H1 (cell line): Measurements from ENCODE around the gene PTBP3. TPM values are rescaled to one million over a fixed set of nuclear protein-coding genes. Genes with fewer than 3 reads are reported as not detected.
A peak's percentile ranks its signal among the peaks of the same experiment; 100 is the strongest.

Experiments
- CTCF ChIA-PET: fragments of 300-600 bp; sonication (Branson Sonifier 250); formaldehyde crosslinking; loops from one replicate; lab custom pipeline; 2021; ENCODE audit not compliant: partially characterized antibody; lab: Charles Lee
- POLR2A ChIA-PET: fragments of 300-600 bp; sonication (Branson Sonifier 250); formaldehyde crosslinking; loops from one replicate; lab custom pipeline; 2021; ENCODE audit warnings: inconsistent platforms; ENCODE audit not compliant: partially characterized antibody; lab: Charles Lee
- DNase-seq, 2 experiments: peaks; one replicate each; pipeline versions ENCODE4 v3.0.0 to v3.0.0-alpha.2; 2010 to 2022; ENCODE audit warnings: low spot score in 2 of 2, low read depth in 1 of 2, mixed read lengths in 1 of 2
- FAIRE-seq: peaks from 2 replicates; lab custom pipeline; 2011; peaks lifted over from hg19 to GRCh38; lab: Jason Lieb, UNC
- H2AFZ ChIP-seq: 2 replicates; pipeline ENCODE4 v1.8.1; 2012; ENCODE audit warnings: low read length, inconsistent platforms
- H2AK5ac ChIP-seq: 2 replicates; pipeline ENCODE4 v1.6.1; 2013; ENCODE audit warnings: low read depth, low read length
- H2BK120ac ChIP-seq: replicated peaks from 2 replicates; pipeline ENCODE3; 2013; ENCODE audit warnings: low read depth, low read length, inconsistent platforms
- H2BK12ac ChIP-seq: 2 replicates; pipeline ENCODE4 v1.6.1; 2013; ENCODE audit warnings: low read depth, low read length
- H2BK15ac ChIP-seq: 2 replicates; pipeline ENCODE4 v1.6.1; 2013; ENCODE audit warnings: low read length
- H2BK20ac ChIP-seq: 2 replicates; pipeline ENCODE4 v1.6.1; 2013; ENCODE audit warnings: low read length
- H2BK5ac ChIP-seq: 2 replicates; pipeline ENCODE4 v1.6.1; 2013; ENCODE audit warnings: low read depth, low read length
- H3K14ac ChIP-seq: 2 replicates; pipeline ENCODE4 v1.6.1; 2013; ENCODE audit warnings: inconsistent platforms; ENCODE audit not compliant: insufficient read length
- H3K18ac ChIP-seq: 2 replicates; pipeline ENCODE4 v1.6.1; 2013; ENCODE audit warnings: low read length; ENCODE audit errors: extremely low read depth
- H3K23ac ChIP-seq: 2 replicates; pipeline ENCODE4 v1.6.1; 2013; ENCODE audit warnings: inconsistent platforms; ENCODE audit not compliant: insufficient read length
- H3K23me2 ChIP-seq: 2 replicates; pipeline ENCODE4 v1.6.1; 2013; ENCODE audit warnings: low read depth, low read length
- H3K27ac ChIP-seq: 2 replicates; pipeline ENCODE4 v1.6.1; 2011; ENCODE audit warnings: low read depth, low read length, inconsistent platforms
- H3K27me3 ChIP-seq, 4 experiments: replicated peaks in 1 of 4; 1 replicate in 1 of 4; 2 replicates in 3 of 4; pipeline versions ENCODE4 v1.6.1 to v1.8.1; 2011 to 2013; ENCODE audit warnings: low read length in 3 of 4, mild to moderate bottlenecking in 3 of 4, inconsistent platforms in 2 of 4, mixed read lengths in 2 of 4, moderate library complexity in 1 of 4; ENCODE audit not compliant: control insufficient read depth in 3 of 4, insufficient read depth in 3 of 4; ENCODE audit errors: extremely low read depth in 1 of 4
- H3K36me3 ChIP-seq, 4 experiments: 2 replicates each; pipeline versions ENCODE4 v1.6.1 to v1.8.1; 2011 to 2013; ENCODE audit warnings: mild to moderate bottlenecking in 4 of 4, low read length in 3 of 4, moderate library complexity in 2 of 4, control low read depth in 1 of 4, inconsistent platforms in 1 of 4; ENCODE audit not compliant: insufficient read depth in 4 of 4, control insufficient read depth in 2 of 4
- H3K4ac ChIP-seq: replicated peaks from 2 replicates; pipeline ENCODE3; 2013; ENCODE audit warnings: low read length, low read depth, mixed read lengths, inconsistent platforms; ENCODE audit not compliant: insufficient read length
- H3K4me1 ChIP-seq, 4 experiments: replicated peaks in 1 of 4; 1 replicate in 1 of 4; 2 replicates in 3 of 4; pipeline versions ENCODE4 v1.6.1 to v1.8.1; 2011 to 2013; ENCODE audit warnings: low read length in 3 of 4, inconsistent platforms in 2 of 4, mixed read lengths in 1 of 4; ENCODE audit not compliant: insufficient read depth in 4 of 4, control insufficient read depth in 3 of 4
- H3K4me2 ChIP-seq, 2 experiments: 2 replicates each; pipeline versions ENCODE4 v1.6.1 to v1.8.1; 2011 to 2013; ENCODE audit warnings: low read depth in 2 of 2, low read length in 2 of 2, control low read depth in 1 of 2, inconsistent platforms in 1 of 2, mild to moderate bottlenecking in 1 of 2; ENCODE audit not compliant: insufficient read depth in 1 of 2
- H3K4me3 ChIP-seq, 4 experiments: fragments of 200-600, 300-600 bp in 1 of 4; sonication (generic), shearing (Covaris generic), sonication (Bioruptor Twin) in 1 of 4; 2 replicates each; pipeline versions ENCODE4 v1.5.1 to v1.8.1; 2011 to 2016; ENCODE audit warnings: low read length in 4 of 4, low read depth in 3 of 4, control low read depth in 2 of 4, inconsistent platforms in 2 of 4, mild to moderate bottlenecking in 2 of 4, mixed read lengths in 1 of 4, moderate library complexity in 1 of 4; ENCODE audit not compliant: insufficient read depth in 2 of 4; ENCODE audit errors: extremely low read depth in 1 of 4
- H3K56ac ChIP-seq: replicated peaks from 2 replicates; pipeline ENCODE3; 2013; ENCODE audit warnings: low read depth, mild to moderate bottlenecking, mixed read lengths, low read length, inconsistent platforms; ENCODE audit not compliant: insufficient read length
- H3K79me1 ChIP-seq: 2 replicates; pipeline ENCODE4 v1.6.1; 2013; ENCODE audit warnings: low read depth, low read length, control low read depth
- H3K79me2 ChIP-seq, 2 experiments: 2 replicates each; pipeline versions ENCODE4 v1.6.1 to v1.8.1; 2012 to 2013; ENCODE audit warnings: low read length in 2 of 2, mild to moderate bottlenecking in 2 of 2, inconsistent platforms in 1 of 2; ENCODE audit not compliant: insufficient read depth in 2 of 2, control insufficient read depth in 1 of 2
- H3K9ac ChIP-seq, 4 experiments: replicated peaks in 1 of 4; 1 replicate in 1 of 4; 2 replicates in 3 of 4; pipeline versions ENCODE4 v1.6.1 to v1.8.1; 2011 to 2013; ENCODE audit warnings: low read depth in 3 of 4, low read length in 3 of 4, control low read depth in 2 of 4, mild to moderate bottlenecking in 2 of 4, moderate library complexity in 2 of 4, inconsistent platforms in 1 of 4; ENCODE audit errors: extremely low read depth in 1 of 4
- H3K9me3 ChIP-seq, 2 experiments: 2 replicates each; pipeline versions ENCODE4 v1.6.1 to v1.8.1; 2012 to 2013; ENCODE audit warnings: mild to moderate bottlenecking in 2 of 2, moderate library complexity in 2 of 2, control low read depth in 1 of 2, inconsistent platforms in 1 of 2, low read depth in 1 of 2, low read length in 1 of 2, mixed read lengths in 1 of 2; ENCODE audit not compliant: insufficient read depth in 2 of 2
- H4K20me1 ChIP-seq, 2 experiments: replicated peaks in 1 of 2; 2 replicates each; pipeline versions ENCODE3 to v1.8.1; 2011 to 2013; ENCODE audit warnings: inconsistent platforms in 2 of 2, low read length in 2 of 2, mild to moderate bottlenecking in 1 of 2; ENCODE audit not compliant: insufficient read depth in 2 of 2, control insufficient read depth in 1 of 2
- H4K5ac ChIP-seq: 2 replicates; pipeline ENCODE4 v1.6.1; 2013; ENCODE audit warnings: low read length, low read depth, mixed read lengths, inconsistent platforms; ENCODE audit not compliant: insufficient read length
- H4K8ac ChIP-seq: 2 replicates; pipeline ENCODE4 v1.8.0; 2013; ENCODE audit warnings: mild to moderate bottlenecking, moderate library complexity, low read length, inconsistent platforms; ENCODE audit not compliant: insufficient read depth; ENCODE audit errors: extremely low read depth
- H4K91ac ChIP-seq: replicated peaks from 2 replicates; pipeline ENCODE3; 2013; ENCODE audit warnings: low read length, mixed read lengths, inconsistent platforms; ENCODE audit not compliant: insufficient read length
- ATF3 ChIP-seq: IDR thresholded peaks from 2 replicates; pipeline ENCODE4 v1.6.1; 2011; ENCODE audit warnings: low read depth, mild to moderate bottlenecking, low read length; ENCODE audit not compliant: insufficient read depth
- BACH1 ChIP-seq: IDR thresholded peaks from 2 replicates; pipeline ENCODE4 v1.6.1; 2012; ENCODE audit warnings: low read length, improper control_type of control experiment
- BRCA1 ChIP-seq: IDR thresholded peaks from 2 replicates; pipeline ENCODE4 v1.6.1; 2012; ENCODE audit warnings: low read depth, low read length, improper control_type of control experiment
- CEBPB ChIP-seq: IDR thresholded peaks from 2 replicates; pipeline ENCODE4 v1.6.1; 2012; ENCODE audit warnings: low read depth, low read length
- CHD1 ChIP-seq: IDR thresholded peaks from 2 replicates; pipeline ENCODE4 v1.6.1; 2012; ENCODE audit warnings: low read depth, low read length, improper control_type of control experiment
- GTF2F1 ChIP-seq: IDR thresholded peaks from 2 replicates; pipeline ENCODE4 v1.6.1; 2012; ENCODE audit warnings: low read depth, low read length, improper control_type of control experiment, borderline replicate concordance
- HDAC6 ChIP-seq: IDR thresholded peaks from one replicate; pipeline ENCODE4 v1.7.1; 2012; ENCODE audit warnings: low read depth, mild to moderate bottlenecking, inconsistent platforms, low read length, moderate library complexity
- NRF1 ChIP-seq: IDR thresholded peaks from 2 replicates; pipeline ENCODE4 v1.6.1; 2011; ENCODE audit warnings: mild to moderate bottlenecking, low read depth, low read length, improper control_type of control experiment
- POLR2AphosphoS5 ChIP-seq: IDR thresholded peaks from 2 replicates; pipeline ENCODE4 v1.6.1; 2011; ENCODE audit warnings: low read depth, low read length
- SIN3A ChIP-seq, 2 experiments: IDR thresholded peaks in 1 of 2; conservative IDR thresholded peaks in 1 of 2; 2 replicates each; pipeline ENCODE4 v1.6.1; 2011 to 2012; ENCODE audit warnings: low read length in 2 of 2, improper control_type of control experiment in 1 of 2, low read depth in 1 of 2, mild to moderate bottlenecking in 1 of 2
- SRF ChIP-seq: IDR thresholded peaks from 2 replicates; pipeline ENCODE4 v1.6.1; 2011; ENCODE audit warnings: mild to moderate bottlenecking, low read depth, low read length, moderate library complexity
- YY1 ChIP-seq: IDR thresholded peaks from 2 replicates; pipeline ENCODE4 v1.6.1; 2011; ENCODE audit warnings: low read depth, mild to moderate bottlenecking, low read length
- ZNF274 ChIP-seq: IDR thresholded peaks from 2 replicates; pipeline ENCODE4 v1.7.0; 2012; ENCODE audit warnings: low read length, borderline replicate concordance; ENCODE audit errors: extremely low read depth
- WGBS, 2 experiments: shearing (Covaris generic) in 1 of 2; methylation state at CpG; one replicate each; pipeline versions ENCODE4 v1.1.6 to v1.1.7; 2013 to 2015; ENCODE audit warnings: low lambda C conversion rate in 2 of 2, mixed read lengths in 2 of 2, inconsistent platforms in 1 of 2, low coverage in 1 of 2, missing lambda C conversion rate in 1 of 2; ENCODE audit not compliant: insufficient replicate concordance in 2 of 2, insufficient coverage in 1 of 2, insufficient read length in 1 of 2; ENCODE audit errors: extremely low coverage in 1 of 2, missing lambda C conversion rate in 1 of 2; 5-methylcytosine and 5-hydroxymethylcytosine counted together
- polyA plus RNA-seq, 7 experiments: library from polyadenylated mRNA; depleted of rRNA in 3 of 7; stranded (reverse) in 5 of 7; unstranded in 2 of 7; fragments of >200 nt in 5 of 7; fragments of 200-250 nt in 2 of 7; gene quantifications; 1 replicate in 5 of 7; 2 replicates in 1 of 7; 4 replicates in 1 of 7; pipeline versions ENCODE4 v1.2.1 to v1.2.3, GENCODE V29; 2011 to 2013; ENCODE audit warnings: missing spikeins in 2 of 7, mixed read lengths in 2 of 7
- total RNA-seq: library from RNA; stranded (reverse); fragmentation: NEBNext Ultra II Directional; extraction: Animal tissue kit (Norgen Biotek cat#: 25700); gene quantifications from 2 replicates; pipeline ENCODE4 v1.2.1, GENCODE V29; 2021

Gene PTBP3
- total and polyA plus RNA-seq, 2 of the 8 experiments (the other 6 are each of a cell fraction or from before 2014, with no cell fraction given): 51.0 to 124 TPM

- H2AFZ ChIP-seq: no peak overlapping the region
- H3K23ac ChIP-seq: no peak overlapping the region
- H3K18ac ChIP-seq: no peak overlapping the region
- H3K9ac ChIP-seq: no peak overlapping the region
- no peaks in the 10 kb centered on the region for H3K79me1 ChIP-seq
- no peak overlapping the region for H3K14ac ChIP-seq
- H2BK12ac ChIP-seq: no peak overlapping the region
- peak overlapping the region; percentile 34 for H4K91ac ChIP-seq
- DNase-seq (no peak), FAIRE-seq (no peak)
- H4K8ac ChIP-seq: no peak overlapping the region
- H4K20me1 ChIP-seq: no peaks in the 10 kb centered on the region
- POLR2A ChIA-PET: no interaction called here
- no peak overlapping the region for H2BK5ac ChIP-seq
- H3K4me1 ChIP-seq: peaks cover 0 to 10% (median 7%) of the 10 kb centered on the region in 4 experiments; a peak in 4 of 7 replicates
- no peak overlapping the region for H3K4ac ChIP-seq
- no peak overlapping the region for H2BK20ac ChIP-seq
- 87% methylated on average over 6 of the region's 6 CpGs; no CpG with 5 or more reads in 1 of the 2 experiments for WGBS, 2 experiments
- H2AK5ac ChIP-seq: no peak overlapping the region
- no peaks in the 10 kb centered on the region for H3K79me2 ChIP-seq
- H2BK15ac ChIP-seq: no peak overlapping the region
- no peak overlapping the region for H4K5ac ChIP-seq
- no peak overlapping the region for H3K4me3 ChIP-seq
- no peaks in the 10 kb centered on the region for H3K36me3 ChIP-seq
- no peak overlapping the region for H3K27ac ChIP-seq
- CTCF ChIA-PET: no interaction called here
- no peak overlapping the region for H3K56ac ChIP-seq
- no peaks in the 10 kb centered on the region for H3K9me3 ChIP-seq
- H3K4me2 ChIP-seq: no peak overlapping the region
- no peak overlapping the region for H2BK120ac ChIP-seq
- H3K27me3 ChIP-seq: peaks cover 0 to 12% (median 7%) of the 10 kb centered on the region in 4 experiments; a peak in 3 of 7 replicates
- H3K23me2 ChIP-seq: peaks cover 4% of the 10 kb centered on the region; the same call in 1 of the 2 replicates
- TF ChIP-seq POLR2AphosphoS5 (no peak), SRF (no peak), CHD1 (no peak), SIN3A (conservative IDR thresholded peaks at IDR 0.05 in 1 of 2, IDR thresholded peaks at IDR 0.05 in 1 of 2; ENCODE audit: low read depth in 1 of 2, low read length in 2 of 2) (no peak), ATF3 (no peak), HDAC6 (no peak), BRCA1 (no peak), ZNF274 (no peak), CEBPB (no peak), YY1 (no peak), GTF2F1 (no peak), NRF1 (no peak), BACH1 (no peak)
Observed at GRCh38 chr9:112169368-112169767, 164.1 kb downstream of the PTBP3 start.
